Neural progenitor cell (in vitro differentiated cells): Measurements from ENCODE around the gene MVD.

Experiments
- EZH2 ChIP-seq: fragments of 200-600 bp; sonication (generic); IDR thresholded peaks from 2 replicates; pipeline ENCODE4 v1.6.1; 2017; ENCODE audit warnings: antibody characterized with exemption, mild to moderate bottlenecking, moderate library complexity
- EZH2phosphoT487 ChIP-seq: fragments of 200-600 bp; sonication (generic); IDR thresholded peaks from 2 replicates; pipeline ENCODE4 v1.6.1; 2017; ENCODE audit warnings: antibody characterized with exemption
- TF ChIP-seq, protein P1 (sequence below): fragments of 200-600 bp; sonication (generic); IDR thresholded peaks from 2 replicates; pipeline ENCODE4 v1.5.1; 2017; ENCODE audit warnings: antibody characterized with exemption, mild to moderate bottlenecking

DNA sequence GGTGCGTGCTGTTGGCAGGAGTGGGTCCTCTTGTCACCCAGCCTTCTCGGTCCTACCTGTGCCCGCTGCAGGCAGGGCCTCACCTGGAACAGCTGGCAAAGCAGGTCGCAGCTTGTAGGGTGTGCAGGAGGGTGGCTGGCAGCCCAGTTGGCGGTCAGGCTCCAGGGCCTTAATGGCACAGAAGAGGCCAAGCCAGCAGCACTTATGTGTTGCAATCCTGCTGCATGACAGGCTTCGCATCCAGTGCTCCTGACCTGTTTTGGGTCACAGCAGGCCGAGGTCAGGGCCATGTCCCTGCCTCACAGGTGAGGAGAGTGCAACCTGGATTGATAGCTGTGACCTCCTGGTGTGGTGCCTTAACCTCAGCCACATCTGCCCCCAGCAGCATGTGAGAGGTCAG lies 60.8 kb downstream of the MVD start:
- TF ChIP-seq EZH2: no peak
- TF ChIP-seq, protein P1, sequence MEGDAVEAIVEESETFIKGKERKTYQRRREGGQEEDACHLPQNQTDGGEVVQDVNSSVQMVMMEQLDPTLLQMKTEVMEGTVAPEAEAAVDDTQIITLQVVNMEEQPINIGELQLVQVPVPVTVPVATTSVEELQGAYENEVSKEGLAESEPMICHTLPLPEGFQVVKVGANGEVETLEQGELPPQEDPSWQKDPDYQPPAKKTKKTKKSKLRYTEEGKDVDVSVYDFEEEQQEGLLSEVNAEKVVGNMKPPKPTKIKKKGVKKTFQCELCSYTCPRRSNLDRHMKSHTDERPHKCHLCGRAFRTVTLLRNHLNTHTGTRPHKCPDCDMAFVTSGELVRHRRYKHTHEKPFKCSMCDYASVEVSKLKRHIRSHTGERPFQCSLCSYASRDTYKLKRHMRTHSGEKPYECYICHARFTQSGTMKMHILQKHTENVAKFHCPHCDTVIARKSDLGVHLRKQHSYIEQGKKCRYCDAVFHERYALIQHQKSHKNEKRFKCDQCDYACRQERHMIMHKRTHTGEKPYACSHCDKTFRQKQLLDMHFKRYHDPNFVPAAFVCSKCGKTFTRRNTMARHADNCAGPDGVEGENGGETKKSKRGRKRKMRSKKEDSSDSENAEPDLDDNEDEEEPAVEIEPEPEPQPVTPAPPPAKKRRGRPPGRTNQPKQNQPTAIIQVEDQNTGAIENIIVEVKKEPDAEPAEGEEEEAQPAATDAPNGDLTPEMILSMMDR: no peak
- no peak for TF ChIP-seq EZH2phosphoT487
